Spinal cord (tissue), 10 donors: Measurements from ENCODE around the gene EHD2. TPM values are rescaled to one million over a fixed set of nuclear protein-coding genes. Genes with fewer than 3 reads are reported as not detected.
"Not testable (repeated sequence)": the region's sequence is repeated elsewhere in the genome, so short reads cannot be mapped to it uniquely, and the experiment has no call there.

Experiments
- DNase-seq, 6 donors: peaks; one replicate each; pipeline versions ENCODE4 v3.0.0 to v3.0.0-alpha.2; 2013 to 2015; ENCODE audit warnings: low spot score in 6 of 6, low read depth in 4 of 6
- H3K27ac ChIP-seq: one replicate; pipeline ENCODE4 v1.5.1; 2013; ENCODE audit warnings: low read depth, low read length, control low read depth
- H3K27me3 ChIP-seq: one replicate; pipeline ENCODE4 v1.6.1; 2013; ENCODE audit warnings: low read length; ENCODE audit not compliant: control insufficient read depth, insufficient read depth
- H3K36me3 ChIP-seq: one replicate; pipeline ENCODE4 v1.6.1; 2013; ENCODE audit warnings: low read length; ENCODE audit not compliant: control insufficient read depth, insufficient read depth
- H3K4me1 ChIP-seq: one replicate; pipeline ENCODE4 v1.6.1; 2013; ENCODE audit warnings: low read length; ENCODE audit not compliant: control insufficient read depth, insufficient read depth
- H3K4me3 ChIP-seq: one replicate; pipeline ENCODE4 v1.5.1; 2013; ENCODE audit warnings: low read depth, low read length, control low read depth
- H3K9me3 ChIP-seq: one replicate; pipeline ENCODE4 v1.6.1; 2013; ENCODE audit warnings: low read length; ENCODE audit not compliant: control insufficient read depth, insufficient read depth
- WGBS: methylation state at CpG from one replicate; pipeline ENCODE4 v1.1.5; 2013; ENCODE audit warnings: missing lambda C conversion rate; ENCODE audit not compliant: insufficient coverage; 5-methylcytosine and 5-hydroxymethylcytosine counted together
- polyA plus RNA-seq, 2 donors: library from polyadenylated mRNA; unstranded; fragments of 120-200 nt; gene quantifications; one replicate each; pipeline ENCODE4 v1.2.1, GENCODE V29; 2013; ENCODE audit not compliant: insufficient read length in 2 of 2
- total RNA-seq, 2 donors: library from RNA; depleted of rRNA in 1 of 2; stranded (reverse); fragments of 120-200 nt in 1 of 2; fragments of >200 nt in 1 of 2; gene quantifications; one replicate each; pipeline versions ENCODE4 v1.2.3 to v1.2.4, GENCODE V29; 2013 to 2014
- donor health status: healthy.

EHD2 gene
- total and polyA plus RNA-seq, 4 donors: 16.0 to 26.4 (median 20.3) TPM

DNA sequence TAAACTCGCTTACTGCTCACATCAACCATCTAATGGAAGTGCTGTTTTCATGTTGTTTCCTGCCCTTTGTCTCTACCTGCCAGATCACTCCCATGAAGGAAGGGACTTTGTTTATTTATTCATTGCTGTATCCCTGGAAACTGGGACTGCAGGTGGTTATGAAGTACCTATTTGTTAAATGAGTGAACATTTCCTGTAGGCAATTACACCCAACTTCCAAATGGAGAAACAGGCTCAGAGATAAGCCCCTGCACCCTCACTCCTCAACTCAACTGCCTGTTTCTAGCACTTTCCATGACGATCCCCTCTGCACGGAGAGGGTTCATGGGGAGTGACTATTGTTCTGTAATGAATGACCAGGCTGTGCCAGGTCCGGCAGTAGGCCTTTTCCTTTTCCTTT lies 63.3 kb downstream of the EHD2 start:
- peak in 1 of 6 donors; percentile 16 for DNase-seq
- peaks cover 65% of the 10 kb centered on the region for H3K4me1 ChIP-seq
- WGBS: 25% methylated on average over 1 of the region's 4 CpGs
- H3K27me3 ChIP-seq: no peaks in the 10 kb centered on the region
- no peak overlapping the region for H3K4me3 ChIP-seq
- H3K9me3 ChIP-seq: no peaks in the 10 kb centered on the region
- H3K36me3 ChIP-seq: peaks cover 18% of the 10 kb centered on the region
- H3K27ac ChIP-seq: peak overlapping the region; percentile 47

DNA sequence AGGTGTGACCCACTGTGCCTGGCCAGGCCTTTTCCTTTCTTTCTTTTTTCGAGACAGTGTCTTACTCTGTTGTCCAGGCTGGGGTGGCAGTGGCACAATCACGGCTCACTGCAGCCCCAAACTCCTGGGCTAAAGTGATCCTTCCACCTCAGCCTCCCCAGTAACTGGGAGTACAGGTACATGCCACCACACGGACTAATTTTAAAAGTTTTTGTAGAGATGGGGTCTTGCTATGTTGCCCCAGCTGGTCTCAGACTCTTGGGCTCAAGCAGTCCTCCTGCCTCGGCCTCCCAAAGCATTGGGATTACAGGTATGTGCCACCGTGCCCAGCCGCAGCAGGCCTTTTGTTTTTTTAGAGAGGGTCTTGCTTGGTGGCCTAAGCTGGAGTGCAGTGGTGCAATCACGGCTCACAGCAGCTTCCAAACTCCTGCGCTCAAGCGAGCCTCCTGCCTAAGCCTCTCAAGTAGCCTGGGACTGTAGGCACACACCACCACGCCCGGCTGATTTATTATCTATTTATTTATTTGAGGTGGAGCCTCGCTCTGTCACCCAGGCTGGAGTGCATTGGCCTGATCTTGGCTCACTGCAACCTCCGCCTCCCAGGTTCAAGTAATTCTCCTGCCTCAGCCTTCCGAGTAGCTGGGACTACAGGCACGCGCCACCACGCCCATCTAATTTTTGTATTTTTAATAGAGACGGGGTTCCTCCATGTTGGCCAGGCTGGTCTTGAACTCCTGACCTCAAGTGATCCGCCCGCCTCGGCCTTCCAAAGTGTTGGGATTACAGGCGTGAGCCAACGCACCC lies 64.2 kb downstream of the EHD2 start:
- DNase-seq, H3K9me3 ChIP-seq, H3K27me3 ChIP-seq: not testable (repeated sequence)
- Histone ChIP-seq H3K27ac (peak overlapping the region; percentile 98), H3K4me1 (peaks cover 69% of the 10 kb centered on the region), H3K4me3 (peak overlapping the region; percentile 96), H3K36me3 (peaks cover 26% of the 10 kb centered on the region)
- no CpG with 5 or more reads among the region's 23 CpGs for WGBS

DNA sequence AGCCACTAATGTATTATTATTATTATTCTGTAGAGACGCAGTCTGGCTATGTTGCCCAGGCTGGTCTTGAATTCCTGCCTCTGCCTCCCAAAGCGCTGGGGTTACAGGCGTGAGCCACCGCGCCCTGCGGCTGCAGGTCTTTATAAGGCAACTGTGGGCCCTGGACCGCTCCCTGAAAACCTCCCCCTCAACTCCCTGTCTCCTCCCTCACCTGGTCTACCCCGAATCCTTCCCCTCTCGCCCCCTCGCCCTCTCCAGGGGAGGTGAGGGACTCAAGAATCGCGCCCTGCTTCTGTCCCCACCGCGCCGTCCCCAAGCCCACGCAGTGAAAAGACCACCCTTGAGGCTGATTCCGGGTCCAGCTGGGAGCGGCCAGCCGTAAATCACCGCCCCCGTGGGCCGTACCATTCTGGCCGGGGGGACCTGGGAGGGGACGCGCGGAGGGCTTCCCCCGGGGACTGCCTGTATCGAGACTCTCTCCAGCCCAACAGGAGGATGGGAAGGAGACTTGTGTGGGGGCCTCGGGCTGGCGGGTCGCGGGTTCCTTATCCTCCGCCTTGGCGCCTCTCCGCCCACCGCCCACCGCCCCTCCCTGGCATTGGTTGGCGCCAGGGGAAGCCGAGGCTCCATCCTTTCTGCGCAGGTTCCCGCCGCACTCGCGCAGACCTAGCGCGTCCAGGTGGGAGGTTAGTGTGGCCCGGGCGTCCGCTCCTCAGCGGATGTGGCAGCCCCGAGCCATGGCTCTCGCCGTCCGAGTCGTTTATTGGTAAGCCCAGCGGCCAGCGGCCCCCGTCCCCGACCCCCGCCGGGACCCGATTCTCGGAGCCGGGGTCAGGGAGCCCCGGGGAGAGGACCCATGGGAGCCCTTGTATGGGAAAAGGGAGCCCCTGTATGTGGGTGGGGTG lies 65.1 kb downstream of the EHD2 start, which contains the start of gene SELENOW:
Gene SELENOW, plus strand, starts transcription at position 655 of the 905 bp plus-strand sequence. Its CDS starts 83 bp downstream, at position 738.
- H3K27me3 ChIP-seq: no peaks in the 10 kb centered on the region
- H3K9me3 ChIP-seq: no peaks in the 10 kb centered on the region
- peaks cover 66% of the 10 kb centered on the region for H3K4me1 ChIP-seq
- peak within 1 kb of the TSS; percentile 98 for H3K27ac ChIP-seq
- peaks cover 34% of the 10 kb centered on the region for H3K36me3 ChIP-seq
- 0% methylated on average over 63 of the region's 65 CpGs for WGBS
- peak; percentile 74 to 96 (median 84) for DNase-seq
- peak within 1 kb of the TSS; percentile 96 for H3K4me3 ChIP-seq

DNA sequence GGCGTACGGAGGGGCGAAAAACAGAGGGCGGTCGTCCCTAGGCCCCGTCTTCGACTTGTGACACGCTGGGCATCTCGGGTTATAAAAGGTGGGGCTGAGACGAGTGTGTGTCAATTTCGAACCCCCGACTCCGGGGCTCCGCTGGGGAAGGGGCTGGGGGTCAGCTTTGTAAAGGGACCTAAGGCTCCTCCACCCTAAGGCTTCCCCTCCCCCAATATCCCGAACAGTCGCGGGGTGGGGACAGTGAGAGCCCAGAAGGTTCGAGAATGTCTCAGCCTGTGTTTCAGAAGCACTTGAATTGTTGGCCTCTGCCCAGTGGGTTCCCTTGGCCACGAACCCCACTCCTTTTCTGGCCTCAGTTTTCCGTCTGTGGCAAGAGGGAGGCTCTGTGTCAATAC lies 65.7 kb downstream of the EHD2 start:
- peaks cover 59% of the 10 kb centered on the region for H3K4me1 ChIP-seq
- WGBS: under 1% methylated on average over 17 of the region's 20 CpGs
- peak in 2 of 6 donors; percentile 62 to 71 for DNase-seq
- peak overlapping the region; percentile 96 for H3K4me3 ChIP-seq
- peak overlapping the region; percentile 98 for H3K27ac ChIP-seq
- no peaks in the 10 kb centered on the region for H3K27me3 ChIP-seq
- no peaks in the 10 kb centered on the region for H3K9me3 ChIP-seq
- H3K36me3 ChIP-seq: peaks cover 40% of the 10 kb centered on the region

DNA sequence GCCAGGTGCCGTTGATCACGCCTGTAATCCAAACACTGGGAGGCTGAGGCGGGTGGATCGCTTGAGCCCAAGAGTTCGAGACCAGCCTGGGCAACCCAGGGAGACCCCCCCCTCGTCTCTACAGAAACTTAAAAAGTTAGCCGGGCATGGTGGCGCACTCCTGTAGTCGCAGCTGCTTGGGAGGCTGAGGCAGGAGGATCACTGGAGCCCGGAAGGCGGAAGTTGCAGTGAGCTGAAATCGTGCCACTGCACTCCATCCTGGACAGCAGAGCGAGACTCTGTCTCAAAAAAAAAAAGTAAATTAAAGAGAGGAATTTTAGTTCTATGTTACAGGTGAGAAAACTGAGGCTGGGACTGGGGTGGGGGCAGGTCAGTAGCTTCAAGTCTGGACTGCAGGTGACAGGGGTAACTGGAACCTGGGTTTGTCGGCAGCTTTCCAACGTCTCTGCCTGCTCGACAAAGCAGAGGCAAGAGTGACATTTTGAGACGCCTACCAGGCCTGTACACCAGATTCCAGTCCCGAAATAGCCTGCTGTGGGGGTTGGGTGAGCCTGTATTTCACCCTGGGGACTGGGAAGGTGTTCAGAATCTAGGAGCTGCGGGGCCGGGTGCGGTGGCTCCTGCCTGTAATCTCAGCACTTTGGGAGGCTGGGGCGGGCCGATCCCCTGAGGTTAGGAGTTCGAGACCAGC lies 66.4 kb downstream of the EHD2 start:
- H3K36me3 ChIP-seq: peaks cover 47% of the 10 kb centered on the region
- DNase-seq: no peak
- peaks cover 52% of the 10 kb centered on the region for H3K4me1 ChIP-seq
- H3K9me3 ChIP-seq: no peaks in the 10 kb centered on the region
- 72% methylated on average over 19 of the region's 24 CpGs for WGBS
- H3K4me3 ChIP-seq: peak overlapping the region; percentile 96
- H3K27ac ChIP-seq: peak overlapping the region; percentile 98
- H3K27me3 ChIP-seq: no peaks in the 10 kb centered on the region

DNA sequence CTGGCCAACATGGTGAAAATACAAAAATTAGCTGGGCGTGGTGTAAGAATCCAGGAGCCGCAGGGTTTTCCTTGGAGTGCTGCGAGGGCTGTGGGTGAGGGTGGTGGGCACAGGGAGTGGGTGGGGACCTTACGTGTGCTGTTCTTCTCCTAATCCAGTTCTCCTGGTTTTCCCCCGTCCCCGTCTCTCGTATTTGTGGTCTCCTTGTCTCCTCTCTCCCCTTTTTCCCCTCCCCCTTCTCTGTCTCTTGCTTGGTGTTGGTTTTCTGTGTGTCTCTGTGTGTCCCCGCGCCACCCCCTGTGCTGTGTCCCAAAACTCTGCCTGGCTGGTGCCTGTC lies 67.0 kb downstream of the EHD2 start:
- H3K4me1 ChIP-seq: peaks cover 47% of the 10 kb centered on the region
- H3K9me3 ChIP-seq: no peaks in the 10 kb centered on the region
- WGBS: 100% methylated on average over 1 of the region's 9 CpGs
- H3K27ac ChIP-seq: peak overlapping the region; percentile 98
- peak overlapping the region; percentile 96 for H3K4me3 ChIP-seq
- H3K27me3 ChIP-seq: no peaks in the 10 kb centered on the region
- H3K36me3 ChIP-seq: peaks cover 52% of the 10 kb centered on the region
- DNase-seq: no peak

DNA sequence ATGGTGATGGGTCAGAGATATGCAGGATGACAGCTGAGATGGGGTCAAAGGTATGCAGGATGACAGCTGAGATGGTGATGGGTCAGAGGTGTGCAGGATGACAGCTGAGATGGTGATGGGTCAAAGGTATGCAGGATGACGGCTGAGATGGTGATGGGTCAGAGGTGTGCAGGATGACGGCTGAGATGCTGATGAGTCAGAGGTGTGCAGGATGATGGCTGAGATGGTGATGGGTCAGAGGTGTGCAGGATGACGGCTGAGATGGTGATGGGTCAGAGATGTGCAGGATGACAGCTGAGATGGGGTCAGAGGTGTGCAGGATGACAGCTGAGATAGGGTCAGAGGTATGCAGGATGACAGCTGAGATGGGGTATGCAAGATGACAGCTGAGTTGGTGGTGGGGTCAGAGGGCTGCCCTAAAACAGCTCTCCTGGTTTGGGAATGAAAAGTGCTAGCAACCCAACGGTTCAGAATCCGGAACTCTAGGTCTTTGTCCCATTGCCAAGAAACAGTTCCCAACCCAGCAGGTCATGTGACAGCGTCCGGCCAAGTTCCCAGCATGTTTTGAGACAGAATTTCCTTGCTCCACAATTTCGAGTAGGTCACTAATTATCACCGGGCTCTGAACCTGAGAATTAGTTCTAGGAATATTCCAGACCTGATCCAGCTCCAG lies 68.5 kb downstream of the EHD2 start:
- peak in 1 of 6 donors; percentile 32 for DNase-seq
- H3K27ac ChIP-seq: peak overlapping the region; percentile 47
- peaks cover 67% of the 10 kb centered on the region for H3K36me3 ChIP-seq

DNA sequence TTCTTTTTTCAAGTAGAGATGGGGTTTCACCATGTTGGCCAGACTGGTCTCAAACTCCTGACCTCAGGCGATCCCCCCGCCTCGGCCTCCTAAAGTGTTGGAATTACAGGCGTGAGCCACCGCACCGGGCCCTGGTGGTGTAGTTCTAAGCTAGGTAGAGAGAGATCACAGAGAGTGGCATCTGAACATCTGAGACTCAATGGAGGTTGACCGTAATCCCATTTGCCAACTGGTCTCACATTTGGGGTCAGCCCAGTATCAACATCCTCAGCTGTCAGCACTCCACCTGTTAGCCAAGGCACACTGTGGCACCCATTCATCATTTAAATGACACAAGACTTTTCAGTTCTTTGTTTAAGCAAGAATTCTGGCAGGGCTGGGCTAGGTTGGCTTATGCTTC lies 73.3 kb downstream of the EHD2 start:
- Histone ChIP-seq H3K27me3 (no peaks in the 10 kb centered on the region), H3K36me3 (peaks cover 68% of the 10 kb centered on the region), H3K9me3 (no peaks in the 10 kb centered on the region), H3K4me3 (no peak overlapping the region), H3K27ac (no peak overlapping the region), H3K4me1 (peaks cover 9% of the 10 kb centered on the region)
- WGBS: no CpG with 5 or more reads among the region's 7 CpGs
- no peak for DNase-seq

More for the DNA sequence above, 68.5 kb downstream of the EHD2 start:
- WGBS: 77% methylated on average over 7 of the region's 9 CpGs
- H3K27me3 ChIP-seq: no peaks in the 10 kb centered on the region
- H3K9me3 ChIP-seq: no peaks in the 10 kb centered on the region
- peaks cover 46% of the 10 kb centered on the region for H3K4me1 ChIP-seq
- H3K4me3 ChIP-seq: no peak overlapping the region

DNA sequence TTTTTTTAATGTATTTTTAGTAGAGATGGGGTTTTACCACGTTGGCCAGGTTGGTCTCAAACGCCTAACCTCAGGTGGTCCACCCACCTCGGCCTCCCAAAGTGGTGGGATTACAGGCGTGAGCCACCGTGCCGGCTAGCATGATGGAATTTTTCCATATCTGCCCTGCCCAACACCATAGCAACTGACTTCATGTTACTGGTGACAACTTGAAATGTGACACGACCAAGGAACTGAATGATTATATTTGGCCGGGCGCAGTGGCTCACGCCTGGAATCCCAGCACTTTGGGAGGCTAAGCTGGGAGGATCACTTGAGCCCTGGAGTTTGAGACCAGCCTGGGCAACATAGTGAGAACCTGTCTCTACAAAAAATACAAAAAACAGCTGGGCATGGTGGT lies 74.1 kb downstream of the EHD2 start:
- H3K36me3 ChIP-seq: peaks cover 60% of the 10 kb centered on the region
- not testable (repeated sequence) for H3K27ac ChIP-seq
- WGBS: 100% methylated on average over 6 of the region's 10 CpGs

More for the DNA sequence above, 74.1 kb downstream of the EHD2 start:
- H3K9me3 ChIP-seq, H3K4me3 ChIP-seq, H3K4me1 ChIP-seq, H3K27me3 ChIP-seq, DNase-seq: not testable (repeated sequence)
